Activated naive CD4-positive, alpha-beta T cell treated with anti-CD3 and anti-CD28 coated beads for 36 hours (primary cell): Measurements from ENCODE around the gene TMUB1. TPM values are rescaled to one million over a fixed set of nuclear protein-coding genes. Genes with fewer than 3 reads are reported as not detected.

Experiments
- CTCF ChIA-PET: fragments of 350-600 bp; sonication (Branson Sonifier 250); formaldehyde crosslinking; loops from one replicate; lab custom pipeline; 2021; ENCODE audit warnings: antibody characterized with exemption; lab: Charles Lee
- DNase-seq: peaks from one replicate; pipeline ENCODE4 v3.0.0-alpha.2; 2020
- H3K27ac Mint-ChIP-seq: one replicate; pipeline ENCODE4 v1.8.0; 2021; ENCODE audit warnings: mild to moderate bottlenecking, mixed read lengths
- H3K27me3 Mint-ChIP-seq: one replicate; pipeline ENCODE4 v1.8.0; 2021; ENCODE audit warnings: low read depth, mixed read lengths
- H3K36me3 Mint-ChIP-seq: one replicate; pipeline ENCODE4 v1.8.0; 2021; ENCODE audit warnings: low read depth, mixed read lengths
- H3K4me1 Mint-ChIP-seq: one replicate; pipeline ENCODE4 v1.8.0; 2021; ENCODE audit warnings: low read depth, mixed read lengths
- H3K4me3 Mint-ChIP-seq: one replicate; pipeline ENCODE4 v1.8.0; 2021; ENCODE audit warnings: mild to moderate bottlenecking, moderate library complexity, mixed read lengths
- H3K9me3 Mint-ChIP-seq: one replicate; pipeline ENCODE4 v1.8.0; 2021; ENCODE audit warnings: mixed read lengths
- intact Hi-C: fragments of 100-400 bp; cut with micrococcal nuclease; formaldehyde crosslinking; loops from one replicate; pipeline ENCODE4 v1.15.1; 2023
- total RNA-seq, 2 experiments: library from RNA; stranded (reverse); gene quantifications; one replicate each; pipeline ENCODE4 v1.2.3, GENCODE V29; 2021

TMUB1 gene
- total RNA-seq, 2 experiments from 2014 or later: 30.2 to 35.0 TPM

DNA sequence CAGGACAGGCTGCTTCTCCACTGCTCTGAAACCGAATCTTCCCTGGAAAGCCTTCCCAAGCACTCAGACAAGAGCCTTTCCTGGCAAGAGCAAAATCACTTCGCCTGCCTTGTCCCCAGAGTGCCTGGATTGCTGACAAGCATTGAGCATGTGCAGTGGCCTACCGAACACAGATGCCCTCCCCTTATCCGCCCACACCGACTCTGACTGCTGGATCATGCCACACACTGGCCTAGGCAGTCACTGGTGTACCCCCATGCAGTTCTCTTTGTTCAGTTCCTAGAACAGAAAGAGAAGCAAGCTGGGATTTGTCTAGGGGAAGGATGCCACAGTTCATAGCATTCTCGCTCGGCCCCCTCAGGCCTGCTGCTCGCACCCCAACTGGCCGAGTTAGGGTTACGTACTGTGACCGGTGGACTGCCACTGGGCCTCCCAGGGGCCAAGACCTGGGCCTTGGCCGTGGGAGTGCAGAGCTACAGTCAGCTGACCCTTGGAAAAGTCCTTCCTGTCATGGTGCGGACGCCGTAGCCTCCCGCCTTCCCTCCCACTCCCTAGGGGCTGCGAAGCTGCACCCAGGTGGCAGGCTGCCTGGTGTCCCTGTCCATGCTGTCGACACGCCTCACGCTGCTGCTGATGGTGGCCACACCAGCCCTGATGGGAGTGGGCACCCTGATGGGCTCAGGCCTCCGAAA lies 48.1 kb downstream of the TMUB1 start:
- intact Hi-C loops: no loop called here
- Mint-ChIP-seq H3K36me3 (peaks cover 4% of the 10 kb centered on the region), H3K4me1 (peaks cover 16% of the 10 kb centered on the region), H3K27ac (no peak overlapping the region), H3K27me3 (no peaks in the 10 kb centered on the region), H3K9me3 (no peaks in the 10 kb centered on the region), H3K4me3 (no peak overlapping the region)
- DNase-seq: no peak
- CTCF ChIA-PET: interaction anchor here (2.3 kb wide), 1 partner anchor 17 kb away, joined by 4 read pairs; no protein-coding TSS in a partner anchor

DNA sequence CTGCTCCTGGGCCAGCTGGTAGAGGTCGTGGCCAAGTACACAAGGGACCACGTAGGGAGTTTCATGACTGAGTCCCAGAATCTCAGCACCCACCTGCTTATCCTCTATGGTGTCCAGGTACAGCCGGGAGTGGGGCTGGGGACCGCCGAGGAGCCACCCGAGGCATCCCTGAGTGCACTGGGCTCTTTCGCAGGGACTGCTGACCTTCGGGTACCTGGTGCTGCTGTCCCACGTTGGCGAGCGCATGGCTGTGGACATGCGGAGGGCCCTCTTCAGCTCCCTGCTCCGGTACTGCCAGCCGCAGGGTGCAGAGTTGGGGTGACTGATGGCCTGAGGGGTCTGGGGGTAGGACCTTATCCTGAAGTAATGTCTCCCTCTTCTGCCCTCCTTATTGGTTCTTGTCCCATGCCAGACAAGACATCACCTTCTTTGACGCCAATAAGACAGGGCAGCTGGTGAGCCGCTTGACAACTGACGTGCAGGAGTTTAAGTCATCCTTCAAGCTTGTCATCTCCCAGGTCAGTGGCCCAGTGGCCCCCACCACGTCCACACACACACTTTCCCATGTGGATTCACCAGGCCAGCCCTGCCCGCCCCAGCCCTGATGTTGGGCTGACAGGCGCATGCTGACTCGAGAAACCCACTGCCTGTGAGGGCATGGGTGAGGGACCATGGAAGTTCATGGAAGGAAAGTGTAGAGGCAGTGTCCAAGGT lies 48.8 kb downstream of the TMUB1 start:
- no peak for DNase-seq
- Mint-ChIP-seq H3K9me3 (no peaks in the 10 kb centered on the region), H3K27me3 (no peaks in the 10 kb centered on the region), H3K27ac (no peak overlapping the region), H3K36me3 (peaks cover 7% of the 10 kb centered on the region), H3K4me3 (no peak overlapping the region), H3K4me1 (peaks cover 14% of the 10 kb centered on the region)
- intact Hi-C loops: no loop called here
- CTCF ChIA-PET: interaction anchor here (1.1 to 2.3 kb wide), 2 partner anchors 16 to 76 kb away, joined by 3 to 4 read pairs; no protein-coding TSS in a partner anchor

DNA sequence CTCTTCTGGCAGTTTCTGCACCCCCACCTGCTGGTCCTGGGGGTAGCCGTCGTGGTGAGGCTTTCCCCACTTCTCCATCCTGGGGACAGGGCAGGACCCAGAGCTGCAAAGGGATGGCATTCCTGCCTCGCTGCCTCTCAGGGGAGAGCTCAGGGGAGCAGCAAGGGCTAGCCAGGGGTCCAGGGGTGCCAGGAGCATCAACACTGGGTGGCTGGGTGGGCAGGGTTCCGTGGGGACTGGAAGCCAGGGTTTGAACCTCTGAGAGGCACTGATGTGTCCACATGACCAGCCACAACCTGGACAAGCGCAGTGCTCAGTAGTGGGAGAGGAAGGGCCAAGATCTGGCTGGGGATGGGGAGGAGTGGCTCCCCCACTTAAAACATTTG lies 49.4 kb downstream of the TMUB1 start:
- H3K4me1 Mint-ChIP-seq: peaks cover 12% of the 10 kb centered on the region
- CTCF ChIA-PET: interaction anchor here (1.1 kb wide), 1 partner anchor 77 kb away, joined by 3 read pairs; no protein-coding TSS in a partner anchor
- H3K4me3 Mint-ChIP-seq: no peak overlapping the region
- no peak overlapping the region for H3K27ac Mint-ChIP-seq
- peaks cover 7% of the 10 kb centered on the region for H3K36me3 Mint-ChIP-seq
- H3K9me3 Mint-ChIP-seq: no peaks in the 10 kb centered on the region
- intact Hi-C loops: no loop called here
- no peaks in the 10 kb centered on the region for H3K27me3 Mint-ChIP-seq
- no peak for DNase-seq

DNA sequence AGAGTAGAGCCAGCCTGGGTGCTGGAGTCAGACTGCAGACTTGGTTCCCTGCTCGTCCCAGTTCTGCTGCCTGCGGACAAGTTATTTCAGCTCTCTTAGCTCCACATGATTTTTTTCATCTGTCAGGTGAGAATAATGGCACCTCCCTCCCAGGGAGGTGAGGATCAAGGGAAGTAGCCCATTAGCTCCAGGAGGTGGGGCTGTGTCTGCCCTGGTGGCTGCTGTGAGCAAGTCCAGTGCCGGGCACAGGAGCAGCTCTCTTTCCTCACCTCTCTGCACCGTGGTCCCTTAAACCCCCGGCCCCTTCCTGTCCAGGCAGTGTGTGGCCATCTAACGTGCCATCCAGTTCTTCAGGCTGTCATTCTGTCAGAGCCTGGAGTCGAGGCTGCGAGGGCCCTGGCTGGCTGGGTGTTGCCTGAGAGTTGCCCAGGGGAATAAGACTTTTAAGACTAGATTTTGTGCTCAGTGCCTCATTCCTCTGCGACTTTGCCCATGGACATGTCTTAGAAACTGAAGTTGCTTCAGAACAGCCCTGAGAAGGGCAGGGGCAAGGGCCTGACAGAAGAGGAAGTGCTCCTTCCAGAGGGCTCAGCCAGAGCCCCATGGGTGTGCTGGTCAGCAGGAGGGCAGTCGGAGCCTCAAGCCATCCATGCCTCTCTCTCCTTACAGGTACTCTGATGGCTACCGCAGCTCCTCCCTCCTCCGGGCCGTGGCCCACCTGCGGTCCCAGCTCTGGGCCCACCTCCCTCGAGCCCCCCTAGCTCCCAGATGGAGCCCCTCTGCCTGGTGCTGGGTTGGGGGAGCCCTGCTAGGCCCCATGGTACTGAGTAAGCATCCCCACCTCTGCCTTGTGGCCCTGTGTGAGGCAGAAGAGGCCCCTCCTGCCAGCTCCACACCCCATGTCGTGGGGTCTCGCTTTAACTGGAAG lies 50.1 kb downstream of the TMUB1 start:
- H3K4me1 Mint-ChIP-seq: peaks cover 10% of the 10 kb centered on the region
- H3K4me3 Mint-ChIP-seq: no peak overlapping the region
- H3K27ac Mint-ChIP-seq: no peak overlapping the region
- intact Hi-C loops: no loop called here
- no peak for DNase-seq
- H3K9me3 Mint-ChIP-seq: no peaks in the 10 kb centered on the region
- H3K36me3 Mint-ChIP-seq: peaks cover 9% of the 10 kb centered on the region
- H3K27me3 Mint-ChIP-seq: no peaks in the 10 kb centered on the region
- CTCF ChIA-PET: interaction anchor here (0.6 to 1.1 kb wide), 4 partner anchors 23 to 680 kb away, joined by 3 to 4 read pairs (median 3); no protein-coding TSS in a partner anchor

Other genes with a start within 250 kb of the TMUB1 start
- not detected for gene AOC1, start 231.0 kb downstream of the TMUB1 start, total RNA-seq
- under 1 TPM; 0.17 to 0.19 TPM for gene KCNH2, start 105.2 kb downstream of the TMUB1 start, total RNA-seq
- gene NOS3, start 92.5 kb downstream of the TMUB1 start, total RNA-seq: 1 to 10 TPM; 7.1 to 9.2 TPM
- gene ATG9B, start 59.0 kb downstream of the TMUB1 start, total RNA-seq: 1 to 10 TPM; 2.8 to 4.0 TPM
- gene ABCB8, start 55.0 kb downstream of the TMUB1 start, total RNA-seq: 10 to 100 TPM; 41.3 to 47.8 TPM
- 1 to 10 TPM; 6.8 to 7.9 TPM for gene ASIC3, start 35.0 kb downstream of the TMUB1 start, total RNA-seq
- gene CDK5, start 25.6 kb downstream of the TMUB1 start, total RNA-seq: 10 to 100 TPM in 1 of 2 experiments, 1 to 10 TPM in 1; 10.0 to 10.1 TPM
- 10 to 100 TPM; 25.6 to 29.7 TPM for gene SLC4A2, start 23.9 kb downstream of the TMUB1 start, total RNA-seq
- 10 to 100 TPM; 43.6 to 45.7 TPM for gene FASTK, start 2.7 kb downstream of the TMUB1 start, total RNA-seq
- 10 to 100 TPM; 16.7 to 17.7 TPM for gene AGAP3, start 3.0 kb upstream of the TMUB1 start, total RNA-seq
- gene GBX1, start 84.2 kb upstream of the TMUB1 start, total RNA-seq: not detected
- not detected for gene ASB10, start 103.8 kb upstream of the TMUB1 start, total RNA-seq
- gene H2BK1, start 127.0 kb upstream of the TMUB1 start, total RNA-seq: not detected
- gene ABCF2, start 143.7 kb upstream of the TMUB1 start, total RNA-seq: 10 to 100 TPM; 33.9 to 35.5 TPM
- 10 to 100 TPM; 21.0 TPM for gene CHPF2, start 149.0 kb upstream of the TMUB1 start, total RNA-seq
- 1 to 10 TPM; 4.5 to 5.8 TPM for gene SMARCD3, start 165.2 kb upstream of the TMUB1 start, total RNA-seq